HCT116 (cell line): ENCODE data around the gene GRB10. TPM values are rescaled to one million over a fixed set of nuclear protein-coding genes. Genes with fewer than 3 reads are reported as not detected.

Source experiments
- ATAC-seq: fragments of 200-7000 bp; cut with Tn5 transposase; 2 replicates; pipeline ENCODE4 v1.9.1; 2020; ENCODE audit warnings: mild to moderate bottlenecking, moderate library complexity
- BruUV-seq: library from RNA; stranded (reverse); fragments of 400-500 nt; replicated peaks from 2 replicates; lab custom pipeline; 2021; lab: Mats Ljungman, UMichigan
- CTCF ChIA-PET: fragments of 300-600 bp; sonication (Branson Sonifier 250); formaldehyde crosslinking; loops from one replicate; lab custom pipeline; 2021; ENCODE audit warnings: antibody characterized with exemption; lab: Charles Lee
- POLR2A ChIA-PET: fragments of 300-600, 350-600 bp; sonication (Branson Sonifier 250); formaldehyde crosslinking; loops from one replicate; lab custom pipeline; 2021; ENCODE audit warnings: antibody characterized with exemption; lab: Charles Lee
- RAD21 ChIA-PET, 2 experiments: fragments of 300-600 bp; sonication (Branson Sonifier 250); formaldehyde crosslinking; loops; one replicate each; lab custom pipeline; 2023; ENCODE audit warnings: low total read pairs in 2 of 2; ENCODE audit not compliant: uncharacterized antibody in 2 of 2, unreplicated experiment in 2 of 2, low non-redundant PET in 1 of 2; lab: Charles Lee
- DNase-seq: peaks from one replicate; pipeline ENCODE4 v3.0.0-alpha.2; 2010; ENCODE audit warnings: low read depth, low spot score
- H2AFZ ChIP-seq: fragments of 200-600 bp; shearing (Covaris generic), sonication (generic); 2 replicates; pipeline ENCODE4 v1.6.1; 2017; ENCODE audit warnings: low read depth, mixed run types, mixed read lengths, antibody characterized with exemption, low read length; ENCODE audit not compliant: poor library complexity, severe bottlenecking
- H3K27ac ChIP-seq: 2 replicates; pipeline ENCODE4 v1.5.1; 2012; ENCODE audit warnings: low read depth, low read length
- H3K27me3 ChIP-seq: fragments of 200-600 bp; sonication (generic); 2 replicates; pipeline ENCODE4 v1.6.1; 2016; ENCODE audit warnings: mixed run types, low read length, mixed read lengths; ENCODE audit not compliant: insufficient read depth
- H3K36me3 ChIP-seq, 2 experiments: fragments of 200-500 bp in 1 of 2; fragments of 200-600 bp in 1 of 2; sonication (Bioruptor generic) in 1 of 2; sonication (generic) in 1 of 2; 2 replicates each; pipeline versions ENCODE4 v1.5.1 to v1.6.1; 2014 to 2016; ENCODE audit warnings: low read length in 2 of 2, inconsistent platforms in 1 of 2, mixed read lengths in 1 of 2, mixed run types in 1 of 2; ENCODE audit not compliant: insufficient read depth in 2 of 2, control insufficient read depth in 1 of 2
- H3K4me1 ChIP-seq, 2 experiments: fragments of 200-600 bp in 1 of 2; sonication (generic) in 1 of 2; 2 replicates each; pipeline versions ENCODE4 v1.5.1 to v1.6.1; 2012 to 2017; ENCODE audit warnings: low read length in 2 of 2, inconsistent platforms in 1 of 2, mild to moderate bottlenecking in 1 of 2, mixed read lengths in 1 of 2, mixed run types in 1 of 2, moderate library complexity in 1 of 2; ENCODE audit not compliant: insufficient read depth in 2 of 2, control insufficient read depth in 1 of 2
- H3K4me2 ChIP-seq: fragments of 200-600 bp; sonication (generic); 2 replicates; pipeline ENCODE4 v1.6.1; 2017; ENCODE audit warnings: mixed run types, low read length, mixed read lengths
- H3K4me3 ChIP-seq, 2 experiments: fragments of 200-600 bp in 1 of 2; sonication (generic) in 1 of 2; replicated peaks in 1 of 2; 2 replicates each; pipeline ENCODE4 v1.5.1; 2011 to 2016; ENCODE audit warnings: low read length in 2 of 2, control low read depth in 1 of 2, low read depth in 1 of 2, mild to moderate bottlenecking in 1 of 2, mixed read lengths in 1 of 2, mixed run types in 1 of 2
- H3K79me2 ChIP-seq: fragments of 200-600 bp; sonication (generic); 2 replicates; pipeline ENCODE4 v1.6.1; 2017; ENCODE audit warnings: mild to moderate bottlenecking, mixed run types, low read length, moderate library complexity, mixed read lengths; ENCODE audit not compliant: insufficient read depth
- H3K9ac ChIP-seq: fragments of 200-600 bp; sonication (generic); 2 replicates; pipeline ENCODE4 v1.6.1; 2016; ENCODE audit warnings: low read length, mixed read lengths
- H3K9me2 ChIP-seq: fragments of 200-600 bp; sonication (generic), shearing (Covaris generic); 2 replicates; pipeline ENCODE4 v1.6.1; 2017; ENCODE audit warnings: mixed run types, mild to moderate bottlenecking, moderate library complexity; ENCODE audit not compliant: insufficient read depth
- H3K9me3 ChIP-seq, 2 experiments: fragments of 200-500 bp in 1 of 2; fragments of 200-600 bp in 1 of 2; sonication (Bioruptor generic) in 1 of 2; sonication (generic) in 1 of 2; 2 replicates each; pipeline ENCODE4 v1.6.1; 2014 to 2017; ENCODE audit warnings: low read length in 2 of 2, mixed read lengths in 2 of 2, inconsistent platforms in 1 of 2, low read depth in 1 of 2, mild to moderate bottlenecking in 1 of 2, mixed run types in 1 of 2, moderate library complexity in 1 of 2; ENCODE audit not compliant: control insufficient read depth in 1 of 2, insufficient read depth in 1 of 2
- H4K20me1 ChIP-seq: fragments of 200-600 bp; sonication (generic), shearing (Covaris generic); 2 replicates; pipeline ENCODE4 v1.6.1; 2017; ENCODE audit warnings: mixed run types, mild to moderate bottlenecking, moderate library complexity; ENCODE audit not compliant: insufficient read depth
- ELF1 ChIP-seq: IDR thresholded peaks from 2 replicates; pipeline ENCODE4 v1.6.1; 2012; ENCODE audit warnings: low read depth, borderline replicate concordance
- FOSL1 ChIP-seq: IDR thresholded peaks from 2 replicates; pipeline ENCODE4 v1.6.1; 2012; ENCODE audit warnings: low read depth
- JUND ChIP-seq: IDR thresholded peaks from 2 replicates; pipeline ENCODE4 v1.6.1; 2012
- MAX ChIP-seq: IDR thresholded peaks from 2 replicates; pipeline ENCODE4 v1.6.1; 2012
- POLR2A ChIP-seq: IDR thresholded peaks from 2 replicates; pipeline ENCODE4 v1.7.0; 2011; ENCODE audit warnings: borderline replicate concordance; ENCODE audit not compliant: insufficient read depth, insufficient read length; ENCODE audit errors: extremely low read depth
- RAD21 ChIP-seq: IDR thresholded peaks from 2 replicates; pipeline ENCODE4 v1.6.1; 2012; ENCODE audit warnings: low read depth, mild to moderate bottlenecking
- SP1 ChIP-seq: IDR thresholded peaks from 2 replicates; pipeline ENCODE4 v1.6.1; 2012; ENCODE audit warnings: low read depth
- TCF7L2 ChIP-seq: IDR thresholded peaks from 2 replicates; pipeline ENCODE4 v1.7.0; 2011; ENCODE audit warnings: borderline replicate concordance, inconsistent platforms; ENCODE audit not compliant: insufficient read depth, insufficient read length; ENCODE audit errors: extremely low read depth
- ZFX ChIP-seq: fragments of 450-650 bp; IDR thresholded peaks from 2 replicates; pipeline ENCODE4 v1.6.1; 2017
- ZNF274 ChIP-seq: fragments of 200-500 bp; sonication (Bioruptor generic); IDR thresholded peaks from 2 replicates; pipeline ENCODE4 v1.6.1; 2014; ENCODE audit warnings: mild to moderate bottlenecking, low read depth, low read length, inconsistent platforms
- intact Hi-C: fragments of 100-400 bp; cut with micrococcal nuclease; formaldehyde crosslinking; loops from 2 replicates; pipeline ENCODE4 v1.10.0; 2022
- total RNA-seq: library from RNA; stranded (reverse); gene quantifications from one replicate; pipeline ENCODE4 v1.2.1, GENCODE V29; 2021; ENCODE audit not compliant: unreplicated experiment

Gene GRB10
- total RNA-seq, 1 experiment from 2014 or later = 37.3 TPM

- no peaks in the 10 kb centered on the region; a peak in 1 of 4 replicates for H3K9me3 ChIP-seq
- no peak overlapping the region for H3K9ac ChIP-seq
- H3K27ac ChIP-seq = no peak overlapping the region
- ChIA-PET CTCF (no interaction called here), POLR2A (no interaction called here), RAD21 (no interaction called here)
- H2AFZ ChIP-seq = no peak overlapping the region
- DNase-seq (no peak), ATAC-seq (no peak)
- no peak overlapping the region for H3K4me2 ChIP-seq
- peaks cover 8% of the 10 kb centered on the region; the same call in 1 of the 2 replicates for H3K27me3 ChIP-seq
- intact Hi-C loops = loop anchor here (5.0 to 10.0 kb wide), 2 partner anchors 277 to 374 kb away; no protein-coding TSS in a partner anchor
- no peaks in the 10 kb centered on the region for H4K20me1 ChIP-seq
- H3K36me3 ChIP-seq = no peaks in the 10 kb centered on the region
- no peak overlapping the region for H3K4me3 ChIP-seq
- no peaks in the 10 kb centered on the region; the same call in 1 of the 2 replicates for H3K79me2 ChIP-seq
- peaks cover 11 to 13% of the 10 kb centered on the region in 2 experiments; a peak in 3 of 4 replicates for H3K4me1 ChIP-seq
- BruUV-seq = no TSS peak
- no peaks in the 10 kb centered on the region for H3K9me2 ChIP-seq
- TF ChIP-seq ZFX = no peak
- TF ChIP-seq TCF7L2 = no peak
- no peak for TF ChIP-seq JUND
- TF ChIP-seq MAX = no peak
- TF ChIP-seq RAD21 = no peak
- no peak for TF ChIP-seq FOSL1
- no peak for TF ChIP-seq POLR2A
These were observed 7.7 kb upstream of the GRB10 start for GRCh38 chr7:50790381-50790780.

- no peak overlapping the region for H3K9ac ChIP-seq
- ATAC-seq (no peak), DNase-seq (no peak)
- no peak overlapping the region for H3K4me2 ChIP-seq
- ChIA-PET POLR2A (no interaction called here), RAD21 (no interaction called here), CTCF (no interaction called here)
- H3K9me3 ChIP-seq = no peaks in the 10 kb centered on the region; a peak in 1 of 4 replicates
- H3K27ac ChIP-seq = no peak overlapping the region
- no peaks in the 10 kb centered on the region for H4K20me1 ChIP-seq
- H3K36me3 ChIP-seq = no peaks in the 10 kb centered on the region
- no peaks in the 10 kb centered on the region for H3K9me2 ChIP-seq
- intact Hi-C loops = no loop called here
- no peaks in the 10 kb centered on the region; the same call in 1 of the 2 replicates for H3K79me2 ChIP-seq
- no peak for TF ChIP-seq SP1
- no peak for TF ChIP-seq ZNF274
- TF ChIP-seq ELF1 = no peak
- H2AFZ ChIP-seq = no peak overlapping the region
- no TSS peak for BruUV-seq
- no peaks in the 10 kb centered on the region for H3K27me3 ChIP-seq
- H3K4me3 ChIP-seq = no peak overlapping the region
- H3K4me1 ChIP-seq = peaks cover 7 to 9% of the 10 kb centered on the region in 2 experiments; a peak in 2 of 4 replicates
These were observed 5.7 kb upstream of the GRB10 start for GRCh38 chr7:50788382-50788781.
